Measurements from ENCODE around the gene DCDC2C.

- no peak for TF ChIP-seq CTCF (IDR thresholded peaks at IDR 0.05; ENCODE audit: poor library complexity)
- no peak for TF ChIP-seq EZH2 (IDR thresholded peaks at IDR 0.05; ENCODE audit: borderline replicate concordance)
- no peak for TF ChIP-seq EZH2phosphoT487 (IDR thresholded peaks at IDR 0.05; ENCODE audit: low read depth, severe bottlenecking, unreplicated experiment)
Measured at GRCh38 chr2:3665886-3666612, 37.3 kb upstream of the DCDC2C start.
